Neural crest cell (in vitro differentiated cells): ENCODE results near the gene WDFY3. TPM values are rescaled to one million over a fixed set of nuclear protein-coding genes. Genes with fewer than 3 reads are reported as not detected.

Experiments used
- DNase-seq: peaks from one replicate; pipeline ENCODE4 v3.0.0; 2021; ENCODE audit warnings: low read depth, mixed read lengths, low spot score
- H3K27ac Mint-ChIP-seq: one replicate; pipeline ENCODE4 v1.8.0; 2021; ENCODE audit warnings: mild to moderate bottlenecking, mixed read lengths; ENCODE audit not compliant: unreplicated experiment
- H3K27me3 Mint-ChIP-seq: 2 replicates; pipeline ENCODE4 v1.8.0; 2021; ENCODE audit warnings: low read depth, mild to moderate bottlenecking, mixed read lengths
- H3K36me3 Mint-ChIP-seq: 2 replicates; pipeline ENCODE4 v1.8.0; 2021; ENCODE audit warnings: low read depth, mild to moderate bottlenecking, mixed read lengths
- H3K4me1 Mint-ChIP-seq: 2 replicates; pipeline ENCODE4 v1.8.0; 2021; ENCODE audit warnings: mixed read lengths
- H3K4me3 Mint-ChIP-seq: one replicate; pipeline ENCODE4 v1.8.0; 2021; ENCODE audit warnings: mild to moderate bottlenecking, mixed read lengths
- H3K9me3 Mint-ChIP-seq: 2 replicates; pipeline ENCODE4 v1.8.0; 2021; ENCODE audit warnings: mixed read lengths
- total RNA-seq: library from RNA; stranded (reverse); gene quantifications from 2 replicates; pipeline ENCODE4 v1.2.1, GENCODE V29; 2021
- TF ChIP-seq, protein P1 (sequence below): fragments of 200-600 bp; sonication (generic); conservative IDR thresholded peaks from 2 replicates; pipeline ENCODE4 v1.5.0; 2021; ENCODE audit warnings: antibody characterized with exemption, mild to moderate bottlenecking

WDFY3 gene
- total RNA-seq, 1 donor from 2014 or later = 53.5 TPM

DNA sequence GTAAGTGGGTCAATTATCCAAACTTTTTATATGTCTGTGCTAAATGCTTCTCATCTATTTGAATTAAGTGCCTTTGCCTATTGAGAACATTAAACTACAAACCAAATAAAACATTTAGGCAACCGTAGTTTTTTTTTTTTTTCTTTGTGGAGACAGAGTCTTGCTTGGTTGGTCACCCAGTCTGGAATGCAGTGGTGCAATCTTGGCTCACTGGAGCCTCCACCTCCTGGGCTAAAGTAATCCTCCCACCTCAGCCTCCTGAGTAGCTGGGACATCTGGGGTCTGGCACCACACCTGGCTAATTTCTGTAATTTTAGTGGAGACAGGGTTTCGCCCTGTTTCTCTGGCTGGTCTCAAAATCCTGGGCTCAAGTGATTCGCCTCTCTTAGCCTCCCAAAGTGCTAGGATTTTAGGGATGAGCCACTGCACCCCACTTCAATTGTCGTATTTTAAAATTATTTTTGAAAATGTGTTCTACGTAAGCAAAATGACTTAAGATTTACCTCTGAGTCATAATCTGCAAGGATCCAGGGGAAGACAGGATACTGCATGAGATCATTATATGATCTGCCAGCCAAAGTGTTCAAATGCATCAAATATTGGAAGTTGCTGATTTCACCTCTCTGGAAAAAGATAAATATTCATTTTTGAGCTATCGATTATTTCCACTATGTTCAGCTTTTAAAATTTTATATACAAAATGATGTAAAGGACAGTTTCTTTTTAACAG, 257.9 kb downstream of the WDFY3 start:
- Mint-ChIP-seq H3K27me3 (no peaks in the 10 kb centered on the region), H3K27ac (no peak overlapping the region), H3K36me3 (peaks cover 35% of the 10 kb centered on the region), H3K9me3 (peaks cover 3% of the 10 kb centered on the region), H3K4me1 (no peaks in the 10 kb centered on the region), H3K4me3 (no peak overlapping the region)
- TF ChIP-seq, protein P1, sequence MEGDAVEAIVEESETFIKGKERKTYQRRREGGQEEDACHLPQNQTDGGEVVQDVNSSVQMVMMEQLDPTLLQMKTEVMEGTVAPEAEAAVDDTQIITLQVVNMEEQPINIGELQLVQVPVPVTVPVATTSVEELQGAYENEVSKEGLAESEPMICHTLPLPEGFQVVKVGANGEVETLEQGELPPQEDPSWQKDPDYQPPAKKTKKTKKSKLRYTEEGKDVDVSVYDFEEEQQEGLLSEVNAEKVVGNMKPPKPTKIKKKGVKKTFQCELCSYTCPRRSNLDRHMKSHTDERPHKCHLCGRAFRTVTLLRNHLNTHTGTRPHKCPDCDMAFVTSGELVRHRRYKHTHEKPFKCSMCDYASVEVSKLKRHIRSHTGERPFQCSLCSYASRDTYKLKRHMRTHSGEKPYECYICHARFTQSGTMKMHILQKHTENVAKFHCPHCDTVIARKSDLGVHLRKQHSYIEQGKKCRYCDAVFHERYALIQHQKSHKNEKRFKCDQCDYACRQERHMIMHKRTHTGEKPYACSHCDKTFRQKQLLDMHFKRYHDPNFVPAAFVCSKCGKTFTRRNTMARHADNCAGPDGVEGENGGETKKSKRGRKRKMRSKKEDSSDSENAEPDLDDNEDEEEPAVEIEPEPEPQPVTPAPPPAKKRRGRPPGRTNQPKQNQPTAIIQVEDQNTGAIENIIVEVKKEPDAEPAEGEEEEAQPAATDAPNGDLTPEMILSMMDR = no peak
- DNase-seq = no peak

DNA sequence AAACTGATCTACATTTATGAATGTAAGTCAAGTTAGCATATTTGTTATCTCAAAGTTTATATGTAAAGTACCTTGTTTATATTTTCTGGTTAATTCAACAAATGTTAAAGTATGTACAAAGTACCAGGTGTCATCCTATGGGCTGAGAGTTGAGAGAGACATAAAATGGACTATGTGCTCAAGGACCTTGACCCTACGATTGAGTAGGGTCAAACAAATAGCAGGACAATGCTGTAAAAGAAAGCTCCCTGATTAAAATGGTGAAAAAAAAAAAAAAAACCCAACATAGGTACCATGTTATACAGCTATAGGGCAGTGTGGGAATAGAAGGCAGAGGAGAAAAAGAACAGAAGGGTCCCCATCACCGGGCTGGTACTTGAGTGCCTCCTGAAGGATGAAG, 260.2 kb downstream of the WDFY3 start:
- H3K4me1 Mint-ChIP-seq = no peaks in the 10 kb centered on the region
- H3K27ac Mint-ChIP-seq = no peak overlapping the region
- TF ChIP-seq, protein P1 = no peak
- H3K36me3 Mint-ChIP-seq = peaks cover 35% of the 10 kb centered on the region
- H3K9me3 Mint-ChIP-seq = peaks cover 3% of the 10 kb centered on the region
- no peak for DNase-seq
- no peak overlapping the region for H3K4me3 Mint-ChIP-seq
- no peaks in the 10 kb centered on the region for H3K27me3 Mint-ChIP-seq

DNA sequence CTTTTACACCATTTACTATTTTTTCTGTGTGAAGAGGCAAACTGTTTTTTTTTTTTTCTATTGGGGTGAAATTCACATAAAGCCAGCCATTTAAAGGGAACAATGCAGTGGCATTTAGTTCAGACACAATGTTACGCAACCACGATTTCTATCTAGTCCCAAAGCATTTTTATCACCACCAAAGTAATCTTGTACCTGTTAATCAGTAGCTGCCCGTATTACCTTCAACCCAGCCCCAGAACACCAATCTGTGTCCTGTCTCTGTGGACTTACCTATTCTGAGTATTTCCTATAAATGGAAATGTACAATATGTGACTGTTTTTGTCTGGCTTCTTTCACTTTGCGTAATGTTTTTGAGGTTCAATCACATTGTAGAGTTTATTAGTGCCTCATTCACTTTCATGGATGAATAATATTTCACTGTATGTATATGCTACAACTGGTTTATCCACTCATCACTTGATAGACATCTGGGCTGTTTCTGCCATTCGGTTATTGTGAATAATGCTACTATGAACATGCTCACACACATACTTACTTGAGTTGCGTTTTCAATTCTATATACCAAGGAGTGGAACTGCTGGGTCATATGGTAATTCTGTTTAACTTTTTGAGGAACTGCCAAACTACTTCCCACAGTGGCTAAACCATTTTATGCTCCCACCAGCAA, 267.4 kb downstream of the WDFY3 start:
- no peak for DNase-seq
- Mint-ChIP-seq H3K4me3 (no peak overlapping the region), H3K36me3 (peaks cover 29% of the 10 kb centered on the region), H3K4me1 (no peaks in the 10 kb centered on the region), H3K27ac (no peak overlapping the region), H3K9me3 (no peaks in the 10 kb centered on the region), H3K27me3 (no peaks in the 10 kb centered on the region)
- TF ChIP-seq, protein P1 = no peak

DNA sequence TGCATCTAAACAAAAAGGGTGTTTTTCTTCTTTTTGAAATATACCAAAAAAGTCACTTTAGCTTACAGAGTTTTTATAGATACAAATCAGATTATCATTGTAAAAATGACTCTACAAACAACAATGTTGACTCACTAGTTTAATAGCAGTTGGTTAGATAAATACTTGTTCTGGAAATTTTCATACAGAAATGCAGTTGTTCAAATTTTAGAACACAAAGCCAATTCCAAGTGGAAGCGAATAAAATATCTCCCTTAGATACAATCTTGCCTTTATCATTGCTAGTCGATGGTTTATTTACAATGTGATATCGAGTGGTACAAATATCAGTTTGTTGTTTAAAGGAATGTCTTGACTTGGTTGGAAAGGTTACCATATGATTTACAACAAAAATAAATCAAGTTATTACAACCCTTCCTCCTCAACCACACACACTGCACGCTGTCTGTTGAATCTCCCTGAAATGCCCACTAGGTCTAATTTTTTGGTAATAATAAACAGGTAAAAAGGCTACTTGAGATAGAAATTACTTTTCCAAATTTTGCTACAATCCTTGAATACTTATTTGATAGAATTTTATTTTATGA, 268.8 kb downstream of the WDFY3 start:
- H3K27me3 Mint-ChIP-seq = no peaks in the 10 kb centered on the region
- DNase-seq = no peak
- H3K9me3 Mint-ChIP-seq = no peaks in the 10 kb centered on the region
- H3K36me3 Mint-ChIP-seq = peaks cover 22% of the 10 kb centered on the region
- H3K4me3 Mint-ChIP-seq = no peak overlapping the region
- TF ChIP-seq, protein P1 = no peak
- H3K4me1 Mint-ChIP-seq = no peaks in the 10 kb centered on the region
- H3K27ac Mint-ChIP-seq = no peak overlapping the region

DNA sequence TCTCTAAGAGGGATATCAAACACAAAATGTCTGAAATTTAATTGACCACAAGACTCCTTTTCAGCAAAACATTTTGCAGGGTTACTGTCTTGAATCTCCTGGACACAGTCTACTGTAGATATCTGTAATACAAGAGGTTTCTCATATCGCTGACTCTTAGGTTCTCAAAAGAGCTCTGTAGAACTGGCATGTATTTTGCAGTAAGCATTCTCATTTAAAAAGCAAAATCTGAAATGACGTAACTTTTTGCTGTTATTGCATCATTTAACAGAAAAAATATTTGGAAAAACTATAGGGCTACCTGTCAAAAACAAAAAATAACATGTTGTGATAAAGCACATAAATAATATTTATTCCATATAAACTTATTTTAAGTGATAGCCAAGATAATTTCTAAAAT, 269.3 kb downstream of the WDFY3 start:
- peaks cover 20% of the 10 kb centered on the region for H3K36me3 Mint-ChIP-seq

More for the DNA sequence above, 269.3 kb downstream of the WDFY3 start:
- H3K27me3 Mint-ChIP-seq = no peaks in the 10 kb centered on the region
- no peak overlapping the region for H3K27ac Mint-ChIP-seq
- TF ChIP-seq, protein P1 = no peak
- H3K4me3 Mint-ChIP-seq = no peak overlapping the region
- no peaks in the 10 kb centered on the region for H3K4me1 Mint-ChIP-seq
- DNase-seq = no peak
- H3K9me3 Mint-ChIP-seq = no peaks in the 10 kb centered on the region
